H9 (cell line): ENCODE results near the gene CDCP2. TPM values are rescaled to one million over a fixed set of nuclear protein-coding genes. Genes with fewer than 3 reads are reported as not detected.

ENCODE experiments used
- DNase-seq: peaks from one replicate; pipeline ENCODE4 v3.0.0-alpha.2; 2017
- H2AFZ ChIP-seq: one replicate; pipeline ENCODE4 v1.6.1; 2013; ENCODE audit warnings: mild to moderate bottlenecking, low read length, control low read depth, moderate library complexity
- H2AK5ac ChIP-seq: 2 replicates; pipeline ENCODE4 v1.6.1; 2013; ENCODE audit warnings: low read length, control low read depth, mixed read lengths; ENCODE audit not compliant: insufficient read length
- H2BK120ac ChIP-seq: one replicate; pipeline ENCODE4 v1.6.1; 2013; ENCODE audit warnings: low read depth, mild to moderate bottlenecking, low read length, control low read depth, inconsistent platforms; ENCODE audit not compliant: poor library complexity, severe bottlenecking
- H2BK12ac ChIP-seq: 2 replicates; pipeline ENCODE4 v1.6.1; 2013; ENCODE audit warnings: low read length, control low read depth, mixed read lengths, low read depth; ENCODE audit not compliant: insufficient read length
- H2BK15ac ChIP-seq: 2 replicates; pipeline ENCODE4 v1.6.1; 2013; ENCODE audit warnings: low read depth, low read length, control low read depth
- H2BK20ac ChIP-seq: one replicate; pipeline ENCODE4 v1.6.1; 2013; ENCODE audit warnings: low read depth, mild to moderate bottlenecking, low read length, control low read depth, inconsistent platforms; ENCODE audit not compliant: poor library complexity, severe bottlenecking
- H2BK5ac ChIP-seq: 2 replicates; pipeline ENCODE4 v1.6.1; 2013; ENCODE audit warnings: low read length, control low read depth, mixed read lengths; ENCODE audit not compliant: insufficient read length
- H3K14ac ChIP-seq: 2 replicates; pipeline ENCODE4 v1.6.1; 2013; ENCODE audit warnings: low read length, control low read depth; ENCODE audit not compliant: insufficient read depth
- H3K18ac ChIP-seq: 2 replicates; pipeline ENCODE4 v1.6.1; 2013; ENCODE audit warnings: low read depth, mild to moderate bottlenecking, mixed read lengths, low read length, control low read depth; ENCODE audit not compliant: insufficient read length
- H3K23ac ChIP-seq: 2 replicates; pipeline ENCODE4 v1.6.1; 2013; ENCODE audit warnings: low read length, control low read depth, mixed read lengths, low read depth; ENCODE audit not compliant: insufficient read length
- H3K23me2 ChIP-seq: 2 replicates; pipeline ENCODE4 v1.6.1; 2013; ENCODE audit warnings: low read depth, mild to moderate bottlenecking, mixed read lengths, low read length, control low read depth; ENCODE audit not compliant: insufficient read length, poor library complexity, severe bottlenecking
- H3K27ac ChIP-seq: 2 replicates; pipeline ENCODE4 v1.5.1; 2013; ENCODE audit warnings: low read length, control low read depth, mixed read lengths, low read depth; ENCODE audit not compliant: insufficient read length
- H3K27me3 ChIP-seq: 2 replicates; pipeline ENCODE4 v1.6.1; 2013; ENCODE audit warnings: low read length, control low read depth, inconsistent platforms; ENCODE audit not compliant: insufficient read depth
- H3K4ac ChIP-seq: 2 replicates; pipeline ENCODE4 v1.6.1; 2013; ENCODE audit warnings: low read depth, mild to moderate bottlenecking, control low read depth, inconsistent platforms, low read length, moderate library complexity
- H3K4me1 ChIP-seq: 2 replicates; pipeline ENCODE4 v1.6.1; 2013; ENCODE audit warnings: low read length, control low read depth, inconsistent platforms; ENCODE audit not compliant: insufficient read depth
- H3K4me2 ChIP-seq: 2 replicates; pipeline ENCODE4 v1.6.1; 2013; ENCODE audit warnings: low read length, control low read depth, mixed read lengths; ENCODE audit not compliant: insufficient read length, insufficient read depth
- H3K56ac ChIP-seq: 2 replicates; pipeline ENCODE4 v1.6.1; 2013; ENCODE audit warnings: low read depth, mild to moderate bottlenecking, mixed read lengths, low read length, control low read depth; ENCODE audit not compliant: insufficient read length
- H3K79me1 ChIP-seq: 2 replicates; pipeline ENCODE4 v1.6.1; 2013; ENCODE audit warnings: low read depth, mild to moderate bottlenecking, moderate library complexity, low read length, control low read depth, inconsistent platforms; ENCODE audit not compliant: insufficient read depth, poor library complexity, severe bottlenecking
- H3K79me2 ChIP-seq: 2 replicates; pipeline ENCODE4 v1.6.1; 2013; ENCODE audit warnings: low read length, control low read depth, inconsistent platforms; ENCODE audit not compliant: insufficient read depth
- H3K9ac ChIP-seq: 2 replicates; pipeline ENCODE4 v1.6.1; 2013; ENCODE audit warnings: low read length, control low read depth, mixed read lengths; ENCODE audit not compliant: insufficient read length; ENCODE audit errors: extremely low read depth
- H3K9me3 ChIP-seq: one replicate; pipeline ENCODE4 v1.6.1; 2013; ENCODE audit warnings: low read depth, low read length, inconsistent platforms; ENCODE audit not compliant: control insufficient read depth
- H3T11ph ChIP-seq: one replicate; pipeline ENCODE4 v1.6.1; 2013; ENCODE audit warnings: mild to moderate bottlenecking, low read length, control low read depth, inconsistent platforms
- H4K20me1 ChIP-seq: one replicate; pipeline ENCODE4 v1.6.1; 2013; ENCODE audit not compliant: control insufficient read depth, insufficient read length, insufficient read depth
- H4K5ac ChIP-seq: 2 replicates; pipeline ENCODE4 v1.6.1; 2013; ENCODE audit warnings: low read depth, mild to moderate bottlenecking, mixed read lengths, low read length, control low read depth; ENCODE audit not compliant: insufficient read length
- H4K8ac ChIP-seq: replicated peaks from 2 replicates; pipeline ENCODE4 v1.6.1; 2013; ENCODE audit warnings: low read length, control low read depth, mixed read lengths, low read depth; ENCODE audit not compliant: insufficient read length
- H4K91ac ChIP-seq: 2 replicates; pipeline ENCODE4 v1.6.1; 2013; ENCODE audit warnings: low read depth, mild to moderate bottlenecking, moderate library complexity, mixed read lengths, low read length, control low read depth; ENCODE audit not compliant: insufficient read length
- H3K27ac Mint-ChIP-seq, 3 experiments: 2 replicates in 2 of 3; 3 replicates in 1 of 3; pipeline ENCODE4 v1.8.0; 2020 to 2021; ENCODE audit warnings: mixed read lengths in 3 of 3, mild to moderate bottlenecking in 1 of 3, moderate library complexity in 1 of 3
- H3K27me3 Mint-ChIP-seq: 2 replicates; pipeline ENCODE4 v1.8.0; 2021; ENCODE audit warnings: low read depth, mild to moderate bottlenecking, moderate library complexity, mixed read lengths
- H3K36me3 Mint-ChIP-seq, 3 experiments: 2 replicates in 2 of 3; 3 replicates in 1 of 3; pipeline ENCODE4 v1.8.0; 2020 to 2021; ENCODE audit warnings: low read depth in 3 of 3, mixed read lengths in 3 of 3; ENCODE audit not compliant: insufficient read depth in 1 of 3
- H3K4me1 Mint-ChIP-seq, 2 experiments: 2 replicates each; pipeline ENCODE4 v1.8.0; 2020; ENCODE audit warnings: mixed read lengths in 2 of 2
- H3K4me3 Mint-ChIP-seq, 2 experiments: 2 replicates in 1 of 2; 3 replicates in 1 of 2; pipeline ENCODE4 v1.8.0; 2020 to 2021; ENCODE audit warnings: mild to moderate bottlenecking in 2 of 2, mixed read lengths in 2 of 2, moderate library complexity in 1 of 2
- H3K9me3 Mint-ChIP-seq, 2 experiments: 2 replicates in 1 of 2; 3 replicates in 1 of 2; pipeline ENCODE4 v1.8.0; 2020; ENCODE audit warnings: mild to moderate bottlenecking in 2 of 2, mixed read lengths in 2 of 2, moderate library complexity in 1 of 2
- CTCF ChIP-seq: fragments of 200-600 bp; sonication (generic); conservative IDR thresholded peaks from 3 replicates; pipeline ENCODE4 v1.8.0; 2021; ENCODE audit warnings: antibody characterized with exemption, mild to moderate bottlenecking
- whole genome bisulfite sequencing: extraction: QIAGEN DNeasy Blood & Tissue Kit; methylation state at CpG from one replicate; pipeline ENCODE4 v1.1.7; 2013; ENCODE audit warnings: missing lambda C conversion rate, low lambda C conversion rate, mixed read lengths; ENCODE audit not compliant: insufficient read length; ENCODE audit errors: extremely low coverage; 5-methylcytosine and 5-hydroxymethylcytosine counted together
- total RNA-seq: library from RNA; stranded (reverse); gene quantifications from 2 replicates; pipeline ENCODE4 v1.2.1, GENCODE V29; 2021

CDCP2 gene
- total RNA-seq, 1 experiment from 2014 or later = not detected

GRCh38 chr1:54149734-54150133, 3.1 kb downstream of the CDCP2 start:
- H3K79me2 ChIP-seq = no peaks in the 10 kb centered on the region
- Mint-ChIP-seq H3K36me3 (no peaks in the 10 kb centered on the region), H3K9me3 (no peaks in the 10 kb centered on the region), H3K4me3 (no peak overlapping the region), H3K27me3 (peaks cover 2% of the 10 kb centered on the region; the same call in 1 of the 2 replicates), H3K4me1 (peaks cover 13 to 14% of the 10 kb centered on the region in 2 experiments), H3K27ac (no peak overlapping the region)
- H3K4ac ChIP-seq = no peak overlapping the region
- H3K23me2 ChIP-seq = no peaks in the 10 kb centered on the region
- no peak for TF ChIP-seq CTCF
- no peaks in the 10 kb centered on the region for H3K9me3 ChIP-seq
- no peaks in the 10 kb centered on the region for H3K79me1 ChIP-seq
- no peak overlapping the region for H3K18ac ChIP-seq
- H3K27ac ChIP-seq = no peak overlapping the region
- DNase-seq = no peak
- H3K9ac ChIP-seq = no peak overlapping the region
- no peak overlapping the region for H2BK5ac ChIP-seq
- no peak overlapping the region for H2BK20ac ChIP-seq
- no peak overlapping the region for H2BK15ac ChIP-seq
- H2BK12ac ChIP-seq = no peak overlapping the region
- H3K23ac ChIP-seq = no peak overlapping the region
- H3K56ac ChIP-seq = no peak overlapping the region
- H3K27me3 ChIP-seq = no peaks in the 10 kb centered on the region
- H4K8ac ChIP-seq = no peak overlapping the region
- H4K20me1 ChIP-seq = no peaks in the 10 kb centered on the region
- no peak overlapping the region for H3T11ph ChIP-seq
- H2BK120ac ChIP-seq = no peak overlapping the region
- WGBS = no CpG with 5 or more reads among the region's 3 CpGs
- H3K4me2 ChIP-seq = no peak overlapping the region
- H3K4me1 ChIP-seq = peaks cover 4% of the 10 kb centered on the region; the same call in 1 of the 2 replicates
- H4K5ac ChIP-seq = no peak overlapping the region
- H4K91ac ChIP-seq = no peak overlapping the region
- no peak overlapping the region for H2AFZ ChIP-seq
- H3K14ac ChIP-seq = no peak overlapping the region
- H2AK5ac ChIP-seq = no peak overlapping the region
